Measurements from ENCODE around the gene CDC20B.

- TF ChIP-seq CTCF (IDR thresholded peaks at IDR 0.05) (no peak), POLR2A (IDR thresholded peaks at IDR 0.05) (no peak)
Observed at GRCh38 chr5:55066277-55066676, 106.7 kb downstream of the CDC20B start.
